IMR-90 (cell line): ENCODE data around the gene RAB3IL1. TPM values are rescaled to one million over a fixed set of nuclear protein-coding genes. Genes with fewer than 3 reads are reported as not detected.

Source experiments
- ATAC-seq: fragments of 200-7000 bp; cut with Tn5 transposase; 2 replicates; pipeline ENCODE4 v1.9.1; 2020; ENCODE audit warnings: low read depth, mild to moderate bottlenecking, moderate library complexity
- BruUV-seq: library from RNA; stranded (reverse); fragments of 400-500 nt; replicated peaks from 2 replicates; lab custom pipeline; 2021; lab: Mats Ljungman, UMichigan
- CTCF ChIA-PET: fragments of 300-600 bp; formaldehyde crosslinking; extraction: SDS; loops from one replicate; lab custom pipeline; 2021; ENCODE audit warnings: antibody characterized with exemption; lab: Yijun Ruan, JAX
- POLR2A ChIA-PET: fragments of 300-600 bp; sonication (Branson Sonifier 250); formaldehyde crosslinking; loops from one replicate; lab custom pipeline; 2022; ENCODE audit warnings: antibody characterized with exemption; ENCODE audit not compliant: unreplicated experiment; lab: Charles Lee
- DNase-seq: peaks from one replicate; pipeline ENCODE4 v3.0.0; 2013
- H2AFZ ChIP-seq: replicated peaks from 2 replicates; pipeline ENCODE3; 2013; ENCODE audit warnings: low read length, mild to moderate bottlenecking; ENCODE audit not compliant: poor library complexity
- H2AK5ac ChIP-seq: 2 replicates; pipeline ENCODE4 v1.6.1; 2013; ENCODE audit warnings: low read depth, low read length, inconsistent platforms
- H2AK9ac ChIP-seq: replicated peaks from 2 replicates; pipeline ENCODE3; 2013; ENCODE audit warnings: mild to moderate bottlenecking, low read depth, low read length, moderate library complexity; ENCODE audit not compliant: poor library complexity
- H2BK120ac ChIP-seq: 2 replicates; pipeline ENCODE4 v1.6.1; 2013; ENCODE audit warnings: low read depth, low read length, inconsistent platforms
- H2BK15ac ChIP-seq: 3 replicates; pipeline ENCODE4 v1.6.1; 2013; ENCODE audit warnings: low read depth, low read length, inconsistent platforms
- H2BK20ac ChIP-seq: 2 replicates; pipeline ENCODE4 v1.6.1; 2013; ENCODE audit warnings: low read depth, mild to moderate bottlenecking, inconsistent platforms, low read length, moderate library complexity
- H2BK5ac ChIP-seq: 2 replicates; pipeline ENCODE4 v1.6.1; 2013; ENCODE audit warnings: mild to moderate bottlenecking, low read depth, low read length, inconsistent platforms; ENCODE audit not compliant: poor library complexity, severe bottlenecking
- H3K14ac ChIP-seq: replicated peaks from 2 replicates; pipeline ENCODE4 v1.6.1; 2013; ENCODE audit warnings: low read depth, low read length, inconsistent platforms
- H3K18ac ChIP-seq: 2 replicates; pipeline ENCODE4 v1.6.1; 2013; ENCODE audit warnings: low read depth, low read length, control low read depth
- H3K23ac ChIP-seq: 2 replicates; pipeline ENCODE4 v1.6.1; 2013; ENCODE audit warnings: low read depth, low read length, inconsistent platforms
- H3K27ac ChIP-seq: 2 replicates; pipeline ENCODE4 v1.5.1; 2013; ENCODE audit warnings: mild to moderate bottlenecking, control low read depth, low read length; ENCODE audit not compliant: insufficient read depth
- H3K27me3 ChIP-seq: 2 replicates; pipeline ENCODE4 v1.6.1; 2013; ENCODE audit warnings: low read length; ENCODE audit not compliant: control insufficient read depth, insufficient read depth
- H3K36me3 ChIP-seq: 2 replicates; pipeline ENCODE4 v1.6.1; 2013; ENCODE audit warnings: low read length, mixed read lengths; ENCODE audit not compliant: control insufficient read depth, insufficient read depth
- H3K4ac ChIP-seq: 2 replicates; pipeline ENCODE4 v1.6.1; 2013; ENCODE audit warnings: low read depth, low read length, inconsistent platforms
- H3K4me1 ChIP-seq: 2 replicates; pipeline ENCODE4 v1.6.1; 2013; ENCODE audit warnings: low read length, mixed read lengths; ENCODE audit not compliant: control insufficient read depth, insufficient read depth
- H3K4me2 ChIP-seq: 2 replicates; pipeline ENCODE4 v1.6.1; 2013; ENCODE audit warnings: low read depth, mild to moderate bottlenecking, control low read depth, low read length, moderate library complexity
- H3K4me3 ChIP-seq: 2 replicates; pipeline ENCODE4 v1.5.1; 2013; ENCODE audit warnings: low read depth, mild to moderate bottlenecking, control low read depth, low read length, moderate library complexity; ENCODE audit not compliant: insufficient read depth
- H3K56ac ChIP-seq: 2 replicates; pipeline ENCODE4 v1.6.1; 2013; ENCODE audit warnings: low read length, inconsistent platforms; ENCODE audit not compliant: insufficient read depth; ENCODE audit errors: extremely low read depth
- H3K79me1 ChIP-seq, 2 experiments: 2 replicates each; pipeline ENCODE4 v1.6.1; 2013; ENCODE audit warnings: low read length in 2 of 2, inconsistent platforms in 1 of 2, low read depth in 1 of 2
- H3K9ac ChIP-seq: 2 replicates; pipeline ENCODE4 v1.6.1; 2013; ENCODE audit warnings: low read depth, low read length, control low read depth
- H3K9me1 ChIP-seq: 2 replicates; pipeline ENCODE4 v1.6.1; 2013; ENCODE audit warnings: low read length, inconsistent platforms; ENCODE audit not compliant: insufficient read depth
- H3K9me3 ChIP-seq: 2 replicates; pipeline ENCODE4 v1.6.1; 2013; ENCODE audit warnings: low read length; ENCODE audit not compliant: control insufficient read depth, insufficient read depth
- H4K20me1 ChIP-seq: 2 replicates; pipeline ENCODE4 v1.6.1; 2013; ENCODE audit warnings: low read length, inconsistent platforms; ENCODE audit not compliant: insufficient read depth
- H4K5ac ChIP-seq: 2 replicates; pipeline ENCODE4 v1.6.1; 2013; ENCODE audit warnings: mild to moderate bottlenecking, low read depth, low read length, control low read depth
- H4K8ac ChIP-seq, 2 experiments: 2 replicates each; pipeline ENCODE4 v1.6.1; 2013; ENCODE audit warnings: low read depth in 2 of 2, low read length in 2 of 2, control low read depth in 1 of 2, inconsistent platforms in 1 of 2
- H4K91ac ChIP-seq: 2 replicates; pipeline ENCODE4 v1.6.1; 2013; ENCODE audit warnings: low read depth, low read length, inconsistent platforms; ENCODE audit not compliant: insufficient read depth
- CHD1 ChIP-seq: IDR thresholded peaks from 2 replicates; pipeline ENCODE4 v1.6.1; 2012; ENCODE audit warnings: low read depth, low read length, improper control_type of control experiment
- CTCF ChIP-seq: conservative IDR thresholded peaks from 2 replicates; pipeline ENCODE4 v1.5.1; 2012; ENCODE audit warnings: mild to moderate bottlenecking, low read depth, low read length, improper control_type of control experiment
- ELK1 ChIP-seq: fragments of 150-350 bp; IDR thresholded peaks from 2 replicates; pipeline ENCODE4 v1.6.1; 2016; ENCODE audit warnings: low read depth, mild to moderate bottlenecking, low read length, moderate library complexity, borderline replicate concordance
- MAFK ChIP-seq: IDR thresholded peaks from 2 replicates; pipeline ENCODE4 v1.6.1; 2012; ENCODE audit warnings: low read depth, low read length, improper control_type of control experiment
- MAZ ChIP-seq: IDR thresholded peaks from 2 replicates; pipeline ENCODE4 v1.6.1; 2012; ENCODE audit warnings: low read depth, mild to moderate bottlenecking, low read length, improper control_type of control experiment, moderate library complexity, borderline replicate concordance
- MXI1 ChIP-seq: IDR thresholded peaks from 2 replicates; pipeline ENCODE4 v1.6.1; 2012; ENCODE audit warnings: low read depth, mild to moderate bottlenecking, low read length, moderate library complexity, borderline replicate concordance
- POLR2A ChIP-seq: IDR thresholded peaks from 2 replicates; pipeline ENCODE4 v1.6.1; 2012; ENCODE audit warnings: mild to moderate bottlenecking, low read depth, low read length
- RFX5 ChIP-seq: IDR thresholded peaks from 2 replicates; pipeline ENCODE4 v1.8.0; 2012; ENCODE audit warnings: low read depth, mild to moderate bottlenecking, low read length, moderate library complexity
- WGBS, 2 experiments: methylation state at CpG; one replicate each; pipeline versions ENCODE4 v1.1.5 to v1.1.7; 2013; ENCODE audit warnings: missing lambda C conversion rate in 2 of 2; ENCODE audit not compliant: insufficient read length in 1 of 2; ENCODE audit errors: extremely low coverage in 2 of 2; 5-methylcytosine and 5-hydroxymethylcytosine counted together
- dilution Hi-C: fragments of 300-500 bp; cut with HindIII; formaldehyde crosslinking; loops from one replicate; pipeline ENCODE4 v1.14.3; 2018; ENCODE audit warnings: low sequenced_read_pairs; ENCODE audit not compliant: unreplicated experiment
- in situ Hi-C: fragments of 300-500 bp; cut with MboI; formaldehyde crosslinking; loops from 3 replicates; pipeline ENCODE4 v1.14.3; 2019; ENCODE audit warnings: low sequenced_read_pairs, inconsistent platforms, mixed read lengths
- intact Hi-C: fragments of 100-400 bp; cut with micrococcal nuclease; formaldehyde crosslinking; loops from 2 replicates; pipeline ENCODE4 v1.10.0; 2022
- polyA plus RNA-seq, 3 experiments: library from polyadenylated mRNA; depleted of rRNA; stranded (reverse); fragments of >200 nt; gene quantifications; 2 replicates each; pipeline ENCODE4 v1.2.3, GENCODE V29; 2012; ENCODE audit warnings: low replicate concordance in 1 of 3
- total RNA-seq: library from RNA; depleted of rRNA; stranded (reverse); fragments of >200 nt; gene quantifications from 2 replicates; pipeline ENCODE4 v1.2.3, GENCODE V29; 2012

RAB3IL1 gene
- total and polyA plus RNA-seq, 2 of the 4 experiments (the other 2 are of a cell fraction), result 0.72 to 1.9 TPM

- H3K4ac ChIP-seq, result peak overlapping the region; percentile 96
- peak overlapping the region; percentile 92 for H3K27ac ChIP-seq
- peaks cover 20% of the 10 kb centered on the region for H3K9me1 ChIP-seq
- 93% methylated on average over 3 of the region's 9 CpGs; no CpG with 5 or more reads in 1 of the 2 experiments for WGBS, 2 experiments
- no peaks in the 10 kb centered on the region for H4K20me1 ChIP-seq
- H2BK120ac ChIP-seq, result peak overlapping the region; percentile 94
- peak overlapping the region; percentile 93 for H4K5ac ChIP-seq
- peak overlapping the region; percentile 83 for H4K91ac ChIP-seq
- peaks cover 0 to 26% of the 10 kb centered on the region in 2 experiments; a peak in 3 of 4 replicates for H3K79me1 ChIP-seq
- peak overlapping the region; percentile 90 to 97 for H4K8ac ChIP-seq
- peak overlapping the region; percentile 91 for H2AFZ ChIP-seq
- H3K27me3 ChIP-seq, result no peaks in the 10 kb centered on the region
- peak overlapping the region; percentile 33; the same call in 1 of the 2 replicates for H3K56ac ChIP-seq
- peak overlapping the region; percentile 81 for H2BK20ac ChIP-seq
- H2BK5ac ChIP-seq, result peak overlapping the region; percentile 67
- peak overlapping the region; percentile 69; the same call in 2 of the 3 replicates for H2BK15ac ChIP-seq
- no peak for DNase-seq
- H2AK9ac ChIP-seq, result peak overlapping the region; percentile 83
- no TSS peak for BruUV-seq
- TF ChIP-seq CTCF (no peak), POLR2A (no peak), CHD1 (no peak), MAFK (no peak), RFX5 (no peak), MXI1 (no peak), ELK1 (no peak), MAZ (no peak)
- peak overlapping the region; percentile 90 for H3K18ac ChIP-seq
- ATAC-seq, result no peak
- in situ Hi-C loops (loop anchor here (5.0 to 10.0 kb wide), 2 partner anchors 121 to 157 kb away; no protein-coding TSS in a partner anchor), dilution Hi-C loops (no loop called here), intact Hi-C loops (no loop called here)
- H3K9me3 ChIP-seq, result no peaks in the 10 kb centered on the region
- peak overlapping the region; percentile 47 for H3K4me2 ChIP-seq
- peak overlapping the region; percentile 71 for H3K9ac ChIP-seq
- H3K23ac ChIP-seq, result peak overlapping the region; percentile 57
- peak overlapping the region; percentile 86 for H3K14ac ChIP-seq
- H3K4me1 ChIP-seq, result peaks cover 14% of the 10 kb centered on the region
- POLR2A ChIA-PET, result interaction anchor here (0.5 to 1.0 kb wide), 3 partner anchors 10 to 40 kb away, joined by 3 to 6 read pairs (median 3); no protein-coding TSS in a partner anchor
- peaks cover 16% of the 10 kb centered on the region; the same call in 1 of the 2 replicates for H3K36me3 ChIP-seq
- CTCF ChIA-PET, result interaction anchor here (1.0 to 2.6 kb wide), 4 partner anchors 12 to 154 kb away, joined by 3 to 11 read pairs (median 4); partner anchors contain the start of gene FTH1
- H3K4me3 ChIP-seq, result no peak overlapping the region
- peak overlapping the region; percentile 91; the same call in 1 of the 2 replicates for H2AK5ac ChIP-seq
Observed at GRCh38 chr11:61954106-61954850, 36.9 kb upstream of the RAB3IL1 start.
